Calu3 (cell line): Measurements from ENCODE around the gene LRRC56. TPM values are rescaled to one million over a fixed set of nuclear protein-coding genes. Genes with fewer than 3 reads are reported as not detected.

Experiments used
- BruUV-seq: library from RNA; stranded (reverse); fragments of 400-500 nt; replicated peaks from 2 replicates; lab custom pipeline; 2021; lab: Mats Ljungman, UMichigan
- CTCF ChIA-PET: fragments of 300-600 bp; sonication (Branson Sonifier 250); formaldehyde crosslinking; loops from one replicate; lab custom pipeline; 2022; ENCODE audit warnings: antibody characterized with exemption; lab: Charles Lee
- DNase-seq: peaks from one replicate; pipeline ENCODE4 v3.0.0; 2022
- H3K27ac Mint-ChIP-seq: one replicate; pipeline ENCODE4 v1.8.0; 2022; ENCODE audit warnings: mixed read lengths; ENCODE audit not compliant: unreplicated experiment
- H3K27me3 Mint-ChIP-seq: one replicate; pipeline ENCODE4 v1.8.0; 2022; ENCODE audit warnings: mixed read lengths; ENCODE audit not compliant: unreplicated experiment
- H3K36me3 Mint-ChIP-seq: one replicate; pipeline ENCODE4 v1.8.0; 2022; ENCODE audit warnings: mild to moderate bottlenecking, moderate library complexity, mixed read lengths; ENCODE audit not compliant: insufficient read depth, unreplicated experiment
- H3K4me1 Mint-ChIP-seq: one replicate; pipeline ENCODE4 v1.8.0; 2022; ENCODE audit warnings: mild to moderate bottlenecking, low read depth, mixed read lengths; ENCODE audit not compliant: unreplicated experiment
- H3K4me3 Mint-ChIP-seq: one replicate; pipeline ENCODE4 v1.8.0; 2022; ENCODE audit warnings: mild to moderate bottlenecking, low read depth, moderate library complexity, mixed read lengths; ENCODE audit not compliant: unreplicated experiment
- H3K9me3 Mint-ChIP-seq: one replicate; pipeline ENCODE4 v1.8.0; 2022; ENCODE audit warnings: low read depth, mixed read lengths; ENCODE audit not compliant: unreplicated experiment
- CTCF ChIP-seq: fragments of 200-600 bp; IDR thresholded peaks from one replicate; pipeline ENCODE4 v1.8.0; 2022; ENCODE audit warnings: antibody characterized with exemption; ENCODE audit not compliant: unreplicated experiment
- intact Hi-C: fragments of 100-400 bp; cut with micrococcal nuclease; formaldehyde crosslinking; loops from one replicate; pipeline ENCODE4 v1.10.0; 2022; ENCODE audit not compliant: unreplicated experiment
- total RNA-seq: library from RNA; stranded (reverse); gene quantifications from 2 replicates; pipeline ENCODE4 v1.2.3, GENCODE V29; 2022

LRRC56 gene
- total RNA-seq, 1 experiment from 2014 or later: 2.6 TPM

GRCh38 chr11:550746-551085, 13.4 kb downstream of the LRRC56 start:
- no peak overlapping the region for H3K4me3 Mint-ChIP-seq
- H3K36me3 Mint-ChIP-seq: peaks cover 12% of the 10 kb centered on the region
- no peak overlapping the region for H3K27ac Mint-ChIP-seq
- TF ChIP-seq CTCF: no peak
- CTCF ChIA-PET: interaction anchor here (0.7 kb wide), 1 partner anchor 15 kb away, joined by 5 read pairs; no protein-coding TSS in a partner anchor
- DNase-seq: no peak
- H3K4me1 Mint-ChIP-seq: no peaks in the 10 kb centered on the region
- no peaks in the 10 kb centered on the region for H3K9me3 Mint-ChIP-seq
- BruUV-seq: no TSS peak
- intact Hi-C loops: loop anchor here (10.0 kb wide), 1 partner anchor 174 kb away; no protein-coding TSS in a partner anchor
- H3K27me3 Mint-ChIP-seq: no peaks in the 10 kb centered on the region

GRCh38 chr11:551131-551530, 13.8 kb downstream of the LRRC56 start:
- DNase-seq: no peak
- no peaks in the 10 kb centered on the region for H3K9me3 Mint-ChIP-seq
- TF ChIP-seq CTCF: no peak
- H3K27me3 Mint-ChIP-seq: no peaks in the 10 kb centered on the region
- no peaks in the 10 kb centered on the region for H3K4me1 Mint-ChIP-seq
- intact Hi-C loops: loop anchor here (10.0 kb wide), 1 partner anchor 174 kb away; no protein-coding TSS in a partner anchor
- H3K4me3 Mint-ChIP-seq: no peak overlapping the region
- CTCF ChIA-PET: interaction anchor here (0.7 kb wide), 1 partner anchor 15 kb away, joined by 5 read pairs; no protein-coding TSS in a partner anchor
- no TSS peak for BruUV-seq
- peaks cover 16% of the 10 kb centered on the region for H3K36me3 Mint-ChIP-seq
- no peak overlapping the region for H3K27ac Mint-ChIP-seq

- no peaks in the 10 kb centered on the region for H3K27me3 Mint-ChIP-seq
- H3K4me3 Mint-ChIP-seq: no peak overlapping the region
- TF ChIP-seq CTCF: no peak
- no peaks in the 10 kb centered on the region for H3K9me3 Mint-ChIP-seq
- intact Hi-C loops: loop anchor here (10.0 kb wide), 1 partner anchor 173 kb away; no protein-coding TSS in a partner anchor
- peaks cover 21% of the 10 kb centered on the region for H3K36me3 Mint-ChIP-seq
- no peak overlapping the region for H3K27ac Mint-ChIP-seq
- no TSS peak for BruUV-seq
- no peak for DNase-seq
- CTCF ChIA-PET: interaction anchor here (0.7 kb wide), 1 partner anchor 16 kb away, joined by 5 read pairs; no protein-coding TSS in a partner anchor
- H3K4me1 Mint-ChIP-seq: no peaks in the 10 kb centered on the region
Observed at GRCh38 chr11:551596-551995, 14.3 kb downstream of the LRRC56 start.

GRCh38 chr11:553083-553987, 16.0 kb downstream of the LRRC56 start:
- Mint-ChIP-seq H3K36me3 (peaks cover 31% of the 10 kb centered on the region), H3K27me3 (no peaks in the 10 kb centered on the region), H3K4me3 (peak overlapping the region; percentile 24), H3K9me3 (no peaks in the 10 kb centered on the region), H3K4me1 (no peaks in the 10 kb centered on the region), H3K27ac (peak overlapping the region; percentile 33)
- no peak for DNase-seq
- CTCF ChIA-PET: no interaction called here
- no peak for TF ChIP-seq CTCF
- no TSS peak for BruUV-seq
- intact Hi-C loops: loop anchor here (10.0 kb wide), 1 partner anchor 171 kb away; no protein-coding TSS in a partner anchor
